ENCODE measurements around the gene POU2AF2.

POU2AF2 gene

DNA sequence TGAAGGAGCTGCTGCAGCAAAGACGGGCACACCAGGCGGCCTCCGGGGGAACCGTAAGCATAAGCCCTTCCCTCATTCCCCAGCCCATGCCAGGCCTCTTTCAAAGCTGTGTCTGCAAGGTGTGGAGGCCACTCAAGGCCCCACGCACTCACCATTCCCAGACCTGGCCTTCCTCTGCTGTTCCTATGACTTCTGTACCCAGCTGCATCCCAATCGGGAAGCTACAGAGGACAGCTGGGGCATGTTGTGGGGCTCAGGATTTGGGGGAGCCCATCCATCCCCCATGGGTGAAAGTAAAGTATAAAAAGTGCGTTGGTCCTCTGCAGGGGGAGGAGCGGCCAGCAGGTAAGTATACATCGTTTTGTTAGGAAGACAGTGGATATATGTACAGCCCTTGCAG lies 55.0 kb downstream of the POU2AF2 start:
- TF ChIP-seq RAD21 (IDR thresholded peaks at IDR 0.05; ENCODE audit: low read depth) (no peak), ZBTB7A (IDR thresholded peaks at IDR 0.05; ENCODE audit: low read depth) (no peak), EP300 (IDR thresholded peaks at IDR 0.05; ENCODE audit: borderline replicate concordance) (no peak), TEAD4 (IDR thresholded peaks at IDR 0.05) (no peak), TAF1 (IDR thresholded peaks at IDR 0.05; ENCODE audit: low read depth) (no peak), TCF12 (IDR thresholded peaks at IDR 0.05; ENCODE audit: low read depth) (no peak), NFIC (IDR thresholded peaks at IDR 0.05) (no peak), EGR1 (IDR thresholded peaks at IDR 0.05) (no peak), CEBPB (IDR thresholded peaks at IDR 0.05) (no peak), CREB1 (IDR thresholded peaks at IDR 0.05; ENCODE audit: low read depth) (no peak), FOXM1 (IDR thresholded peaks at IDR 0.05; ENCODE audit: borderline replicate concordance, low read depth) (no peak), YY1 (IDR thresholded peaks at IDR 0.05; ENCODE audit: low read depth) (no peak)
- TF ChIP-seq, protein P1, sequence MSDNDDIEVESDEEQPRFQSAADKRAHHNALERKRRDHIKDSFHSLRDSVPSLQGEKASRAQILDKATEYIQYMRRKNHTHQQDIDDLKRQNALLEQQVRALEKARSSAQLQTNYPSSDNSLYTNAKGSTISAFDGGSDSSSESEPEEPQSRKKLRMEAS (IDR thresholded peaks at IDR 0.05), result no peak
- TF ChIP-seq, protein P2, sequence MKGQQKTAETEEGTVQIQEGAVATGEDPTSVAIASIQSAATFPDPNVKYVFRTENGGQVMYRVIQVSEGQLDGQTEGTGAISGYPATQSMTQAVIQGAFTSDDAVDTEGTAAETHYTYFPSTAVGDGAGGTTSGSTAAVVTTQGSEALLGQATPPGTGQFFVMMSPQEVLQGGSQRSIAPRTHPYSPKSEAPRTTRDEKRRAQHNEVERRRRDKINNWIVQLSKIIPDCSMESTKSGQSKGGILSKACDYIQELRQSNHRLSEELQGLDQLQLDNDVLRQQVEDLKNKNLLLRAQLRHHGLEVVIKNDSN (IDR thresholded peaks at IDR 0.05), result no peak
- TF ChIP-seq, protein P3, sequence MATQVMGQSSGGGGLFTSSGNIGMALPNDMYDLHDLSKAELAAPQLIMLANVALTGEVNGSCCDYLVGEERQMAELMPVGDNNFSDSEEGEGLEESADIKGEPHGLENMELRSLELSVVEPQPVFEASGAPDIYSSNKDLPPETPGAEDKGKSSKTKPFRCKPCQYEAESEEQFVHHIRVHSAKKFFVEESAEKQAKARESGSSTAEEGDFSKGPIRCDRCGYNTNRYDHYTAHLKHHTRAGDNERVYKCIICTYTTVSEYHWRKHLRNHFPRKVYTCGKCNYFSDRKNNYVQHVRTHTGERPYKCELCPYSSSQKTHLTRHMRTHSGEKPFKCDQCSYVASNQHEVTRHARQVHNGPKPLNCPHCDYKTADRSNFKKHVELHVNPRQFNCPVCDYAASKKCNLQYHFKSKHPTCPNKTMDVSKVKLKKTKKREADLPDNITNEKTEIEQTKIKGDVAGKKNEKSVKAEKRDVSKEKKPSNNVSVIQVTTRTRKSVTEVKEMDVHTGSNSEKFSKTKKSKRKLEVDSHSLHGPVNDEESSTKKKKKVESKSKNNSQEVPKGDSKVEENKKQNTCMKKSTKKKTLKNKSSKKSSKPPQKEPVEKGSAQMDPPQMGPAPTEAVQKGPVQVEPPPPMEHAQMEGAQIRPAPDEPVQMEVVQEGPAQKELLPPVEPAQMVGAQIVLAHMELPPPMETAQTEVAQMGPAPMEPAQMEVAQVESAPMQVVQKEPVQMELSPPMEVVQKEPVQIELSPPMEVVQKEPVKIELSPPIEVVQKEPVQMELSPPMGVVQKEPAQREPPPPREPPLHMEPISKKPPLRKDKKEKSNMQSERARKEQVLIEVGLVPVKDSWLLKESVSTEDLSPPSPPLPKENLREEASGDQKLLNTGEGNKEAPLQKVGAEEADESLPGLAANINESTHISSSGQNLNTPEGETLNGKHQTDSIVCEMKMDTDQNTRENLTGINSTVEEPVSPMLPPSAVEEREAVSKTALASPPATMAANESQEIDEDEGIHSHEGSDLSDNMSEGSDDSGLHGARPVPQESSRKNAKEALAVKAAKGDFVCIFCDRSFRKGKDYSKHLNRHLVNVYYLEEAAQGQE (IDR thresholded peaks at IDR 0.05; ENCODE audit: low read depth), result no peak

DNA sequence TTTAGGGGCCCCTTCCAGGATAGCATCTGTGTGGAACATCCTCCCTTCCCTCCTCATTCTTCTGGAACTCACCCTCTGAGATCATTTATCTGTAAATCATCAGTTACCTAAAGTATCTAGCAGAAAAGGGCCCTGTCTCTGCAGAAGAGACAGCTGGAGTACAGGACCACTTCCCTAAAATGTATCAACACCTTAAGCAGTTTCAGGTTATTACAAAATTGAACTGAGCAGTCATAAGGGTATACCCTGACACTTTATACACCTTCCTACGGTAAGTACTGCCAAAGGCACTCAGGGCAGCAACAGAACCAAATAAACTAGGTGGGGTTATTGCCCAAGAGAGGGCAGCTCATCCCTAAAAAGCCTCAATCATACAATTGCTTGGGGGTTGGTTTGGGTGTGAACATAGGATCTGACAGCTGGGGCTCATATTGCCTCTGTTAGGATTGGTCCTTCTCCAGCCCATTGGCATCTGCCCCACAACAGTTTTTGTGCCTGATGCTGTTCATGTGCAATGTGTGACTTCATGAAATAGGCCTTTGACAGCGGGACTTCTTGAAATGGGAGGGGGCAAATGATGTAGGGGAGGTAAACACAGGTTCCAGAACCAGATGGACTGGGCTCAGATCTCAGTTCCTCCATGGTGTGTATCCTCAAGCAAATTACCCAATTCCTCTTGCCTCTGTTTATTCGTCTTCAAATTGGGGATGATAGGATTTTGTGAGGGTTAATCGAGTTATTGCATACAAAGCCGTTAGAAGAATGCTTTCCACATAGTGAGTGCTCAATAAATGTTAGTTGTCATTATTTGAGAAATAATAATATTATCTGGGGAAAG lies 55.7 kb downstream of the POU2AF2 start:
- TF ChIP-seq TEAD4 (IDR thresholded peaks at IDR 0.05), result no peak
- TF ChIP-seq TAF1 (IDR thresholded peaks at IDR 0.05; ENCODE audit: low read depth), result no peak
- TF ChIP-seq RAD21 (IDR thresholded peaks at IDR 0.05; ENCODE audit: low read depth), result no peak
- TF ChIP-seq, protein P1 (IDR thresholded peaks at IDR 0.05), result no peak
- TF ChIP-seq, protein P2 (IDR thresholded peaks at IDR 0.05), result no peak

DNA sequence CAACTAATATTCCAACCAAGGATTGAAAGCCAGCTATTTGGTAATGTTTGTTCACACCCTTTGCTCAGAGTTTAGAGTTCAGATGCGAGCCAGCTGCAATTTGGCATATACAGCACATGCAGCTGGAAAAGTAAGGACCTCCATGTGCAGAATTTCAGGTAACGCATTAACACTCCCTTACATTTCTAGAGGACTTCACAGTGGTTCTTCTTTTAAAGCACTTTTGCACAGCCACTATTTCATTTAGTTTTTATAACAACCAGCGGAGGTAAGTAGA lies 56.3 kb downstream of the POU2AF2 start:
- TF ChIP-seq CEBPB (IDR thresholded peaks at IDR 0.05), result no peak
- TF ChIP-seq, protein P2 (IDR thresholded peaks at IDR 0.05), result no peak
- TF ChIP-seq TEAD4 (IDR thresholded peaks at IDR 0.05), result no peak
- TF ChIP-seq NFIC (IDR thresholded peaks at IDR 0.05), result no peak
- no peak for TF ChIP-seq EP300 (IDR thresholded peaks at IDR 0.05; ENCODE audit: borderline replicate concordance)
- no peak for TF ChIP-seq YY1 (IDR thresholded peaks at IDR 0.05; ENCODE audit: low read depth)
- no peak for TF ChIP-seq TCF12 (IDR thresholded peaks at IDR 0.05; ENCODE audit: low read depth)
- no peak for TF ChIP-seq RAD21 (IDR thresholded peaks at IDR 0.05; ENCODE audit: low read depth)
- no peak for TF ChIP-seq ZBTB7A (IDR thresholded peaks at IDR 0.05; ENCODE audit: low read depth)
- TF ChIP-seq CREB1 (IDR thresholded peaks at IDR 0.05; ENCODE audit: low read depth), result no peak
- TF ChIP-seq, protein P1 (IDR thresholded peaks at IDR 0.05), result no peak
- no peak for TF ChIP-seq TAF1 (IDR thresholded peaks at IDR 0.05; ENCODE audit: low read depth)

DNA sequence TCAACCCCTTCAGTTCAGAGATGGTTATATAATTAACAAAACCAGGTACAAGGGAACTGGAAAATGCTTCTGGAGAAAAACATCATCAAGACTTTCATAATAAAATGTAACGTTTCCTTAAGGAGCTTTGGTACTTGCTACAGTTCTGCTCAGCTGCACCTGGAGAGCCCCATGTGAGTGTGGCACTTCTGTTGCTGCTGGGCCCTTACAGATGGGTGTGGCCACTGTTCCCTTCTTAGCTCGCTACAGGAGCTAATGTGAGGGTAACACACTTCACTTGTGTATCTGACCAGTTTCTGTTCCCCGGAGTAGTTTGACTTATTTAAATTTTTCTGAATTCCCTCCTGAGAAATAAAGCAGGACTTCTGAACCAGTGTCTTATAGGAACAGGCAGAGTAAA lies 56.8 kb downstream of the POU2AF2 start:
- TF ChIP-seq CREB1 (IDR thresholded peaks at IDR 0.05; ENCODE audit: low read depth), result no peak
- TF ChIP-seq CEBPB (IDR thresholded peaks at IDR 0.05), result no peak

DNA sequence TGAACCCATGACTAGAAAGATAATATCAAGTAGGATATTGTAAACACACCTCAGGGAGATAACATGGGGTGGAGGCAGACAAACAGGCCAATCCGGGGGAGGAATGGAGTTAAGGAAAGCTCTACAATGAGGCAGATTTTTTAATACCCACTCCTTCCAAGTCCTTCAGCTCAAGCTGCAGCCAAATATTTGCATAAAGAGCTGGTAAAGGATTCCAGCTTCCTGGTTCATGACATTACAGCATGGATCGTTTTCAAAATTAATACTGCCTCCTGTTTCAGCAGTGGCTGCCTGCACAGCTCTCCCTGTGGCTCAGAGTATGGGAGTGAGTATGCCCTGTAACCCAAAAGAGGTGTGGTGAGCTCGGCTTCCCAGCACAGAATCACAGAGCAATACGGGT lies 57.9 kb downstream of the POU2AF2 start:
- TF ChIP-seq NFIC (IDR thresholded peaks at IDR 0.05) (no peak), EP300 (IDR thresholded peaks at IDR 0.05; ENCODE audit: borderline replicate concordance) (no peak), CEBPB (IDR thresholded peaks at IDR 0.05) (no peak), YY1 (IDR thresholded peaks at IDR 0.05; ENCODE audit: low read depth) (no peak), RAD21 (IDR thresholded peaks at IDR 0.05; ENCODE audit: low read depth) (no peak), EGR1 (IDR thresholded peaks at IDR 0.05) (no peak), FOXM1 (IDR thresholded peaks at IDR 0.05; ENCODE audit: borderline replicate concordance, low read depth) (no peak), TCF12 (IDR thresholded peaks at IDR 0.05; ENCODE audit: low read depth) (no peak), TEAD4 (IDR thresholded peaks at IDR 0.05) (no peak), TAF1 (IDR thresholded peaks at IDR 0.05; ENCODE audit: low read depth) (no peak), ZBTB7A (IDR thresholded peaks at IDR 0.05; ENCODE audit: low read depth) (no peak)
- TF ChIP-seq, protein P2 (IDR thresholded peaks at IDR 0.05), result no peak
- TF ChIP-seq, protein P3 (IDR thresholded peaks at IDR 0.05; ENCODE audit: low read depth), result no peak
